HG03571 (cell line): ENCODE results near the gene ZBTB8OS.
A peak's percentile ranks its signal among the peaks of the same experiment; 100 is the strongest.
"Not testable (repeated sequence)": the region's sequence is repeated elsewhere in the genome, so short reads cannot be mapped to it uniquely, and the experiment has no call there.

Source experiments
- ATAC-seq: cut with Tn5 transposase; IDR thresholded peaks from one replicate; pipeline ENCODE4 v1.9.1; 2021; ENCODE audit not compliant: unreplicated experiment

ZBTB8OS gene

DNA sequence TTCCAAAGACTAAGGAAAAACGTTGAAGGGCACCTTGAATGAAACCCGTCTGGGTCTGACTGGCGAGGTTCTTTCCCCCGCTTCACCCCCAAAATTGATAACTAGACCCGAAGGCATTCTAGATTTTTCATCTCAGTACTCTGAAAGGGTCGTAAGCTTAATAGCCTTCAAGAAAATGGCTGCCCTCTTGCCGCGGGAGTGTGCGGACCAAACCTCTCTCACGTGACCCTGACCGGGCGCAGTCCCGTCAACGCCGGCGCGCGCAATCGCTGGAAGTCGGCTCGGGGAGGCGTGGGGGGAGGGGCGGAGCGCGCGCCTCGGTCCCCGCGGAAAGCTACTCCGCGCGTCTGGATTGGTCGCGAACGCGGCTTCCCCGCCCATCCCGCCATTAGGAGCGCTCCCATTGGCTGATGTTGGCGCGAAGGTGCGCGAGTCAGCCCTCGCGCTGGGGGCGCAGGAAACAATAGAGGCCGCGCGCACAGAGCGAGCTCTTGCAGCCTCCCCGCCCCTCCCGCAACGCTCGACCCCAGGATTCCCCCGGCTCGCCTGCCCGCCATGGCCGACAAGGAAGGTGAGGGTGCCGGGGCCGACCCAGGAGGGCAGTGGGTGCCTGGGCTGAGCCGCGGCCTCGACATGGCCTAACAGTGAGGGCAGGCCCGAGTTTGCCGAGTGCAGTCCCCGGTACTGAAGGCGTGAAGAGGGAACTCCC, 556 bp upstream of the ZBTB8OS start, which contains the start of gene RBBP4:
Gene RBBP4 (plus strand): TSS at position 457 of the 709 bp plus-strand sequence. CDS start 99 bp downstream, at position 556.
- ATAC-seq, result peak; percentile 68

DNA sequence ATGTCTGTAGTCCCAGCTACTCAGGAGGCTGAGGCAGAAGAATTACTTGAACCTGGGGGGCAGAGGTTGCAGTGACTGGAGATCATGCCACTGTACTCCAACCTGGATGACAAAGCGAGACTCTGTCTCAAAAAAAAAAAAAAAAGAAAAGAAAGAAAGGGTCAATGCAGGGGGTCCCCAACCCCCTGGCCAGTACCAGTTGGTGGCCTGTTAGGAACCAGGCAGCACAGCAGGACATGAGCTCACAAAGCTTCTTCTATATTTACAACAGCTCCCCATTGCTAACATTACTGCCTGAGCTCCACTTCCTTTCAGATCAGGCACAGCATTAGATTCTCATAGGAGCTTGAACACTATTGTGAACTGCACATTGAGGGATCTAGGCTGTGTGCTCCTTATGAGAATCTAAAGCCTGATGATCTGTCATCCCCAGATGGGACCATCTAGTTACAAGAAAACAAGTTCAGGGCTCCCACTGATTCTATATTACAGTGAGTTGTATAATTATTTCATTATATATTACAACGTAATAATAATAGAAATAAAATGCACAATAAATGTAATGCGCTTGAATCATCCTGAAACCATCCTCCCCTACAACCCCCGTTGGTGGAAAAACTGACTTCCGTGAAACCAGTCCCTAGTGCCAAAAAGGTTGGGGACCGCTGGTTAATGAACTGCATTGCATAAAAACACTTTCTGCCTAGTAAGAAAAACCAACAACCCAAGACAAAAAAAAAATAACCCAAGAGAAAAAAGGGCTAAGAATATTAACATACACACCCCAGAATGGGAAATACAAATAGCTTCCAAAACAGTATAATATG, 2.8 kb downstream of the ZBTB8OS start:
- no peak for ATAC-seq

DNA sequence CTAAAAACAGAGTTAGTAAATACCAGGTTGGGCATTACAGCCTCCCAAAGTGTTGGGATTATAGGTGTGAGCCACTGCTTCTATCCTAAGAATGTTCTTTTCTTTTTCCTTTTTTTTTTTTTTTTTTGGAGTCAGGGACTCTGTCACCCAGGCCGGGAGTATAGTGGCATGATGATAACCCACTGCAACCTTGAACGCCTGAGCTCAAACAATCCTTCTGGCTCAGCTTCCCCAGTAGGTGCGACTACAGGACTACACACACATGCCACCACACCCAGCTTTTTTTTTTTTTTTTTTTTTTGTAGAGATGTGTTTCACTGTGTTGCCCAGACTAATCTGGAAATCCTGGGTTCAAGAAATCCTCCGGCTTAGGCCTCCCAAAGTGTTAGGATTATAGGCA, 5.9 kb downstream of the ZBTB8OS start:
- no peak for ATAC-seq

DNA sequence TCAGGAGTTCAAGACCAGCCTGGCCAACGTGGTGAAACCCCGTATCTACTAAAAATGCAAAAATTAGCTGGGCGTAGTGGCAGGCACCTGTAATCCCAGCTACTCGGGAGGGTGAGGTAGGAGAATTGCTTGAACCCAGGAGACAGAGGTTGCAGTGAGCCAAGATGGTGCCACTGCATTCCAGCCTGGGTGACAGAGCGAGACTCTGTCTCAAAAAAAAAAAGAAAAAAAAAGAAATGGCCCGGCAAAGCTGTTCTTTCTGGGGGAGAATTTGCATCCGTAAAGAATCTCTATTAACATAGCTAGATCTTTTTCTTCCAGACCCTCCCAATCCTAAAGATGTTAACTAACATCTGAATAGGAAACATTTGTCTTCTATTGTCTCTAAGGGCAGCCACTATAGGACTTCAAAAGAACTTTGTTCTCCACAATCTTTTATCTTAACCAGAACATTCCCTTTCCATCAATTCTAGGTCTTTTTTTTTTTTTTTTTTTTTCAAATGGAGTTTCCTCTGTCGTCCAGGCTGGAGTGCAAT, 8.0 kb downstream of the ZBTB8OS start:
- ATAC-seq, result not testable (repeated sequence)

DNA sequence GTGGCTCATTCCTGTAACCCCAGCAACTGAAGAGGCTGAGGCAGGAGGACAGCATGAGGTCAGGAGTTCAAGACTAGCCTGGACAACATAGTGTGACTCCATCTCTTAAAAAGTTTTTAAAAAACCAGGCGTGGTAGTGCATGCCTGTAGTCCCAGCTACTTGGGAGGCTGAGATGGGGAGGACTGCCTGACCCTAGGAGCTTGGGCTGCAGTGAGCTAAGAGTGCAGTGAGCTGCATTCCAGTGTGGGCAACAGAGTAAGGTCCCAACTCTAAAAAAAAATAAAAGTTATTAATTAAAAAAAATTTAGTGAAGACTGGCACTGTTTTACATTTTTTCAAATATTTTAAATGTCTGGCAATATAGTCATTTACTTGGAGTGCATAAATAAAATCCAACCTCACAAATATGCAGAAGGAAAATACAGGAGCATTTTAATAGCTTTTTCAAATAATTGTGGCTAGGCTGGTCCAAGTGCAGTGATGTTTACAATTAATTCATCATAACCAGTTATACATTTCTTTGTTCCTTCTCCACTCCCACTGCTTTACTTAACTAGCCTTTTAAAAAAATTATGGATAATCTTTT, 10.8 kb downstream of the ZBTB8OS start:
- no peak for ATAC-seq

DNA sequence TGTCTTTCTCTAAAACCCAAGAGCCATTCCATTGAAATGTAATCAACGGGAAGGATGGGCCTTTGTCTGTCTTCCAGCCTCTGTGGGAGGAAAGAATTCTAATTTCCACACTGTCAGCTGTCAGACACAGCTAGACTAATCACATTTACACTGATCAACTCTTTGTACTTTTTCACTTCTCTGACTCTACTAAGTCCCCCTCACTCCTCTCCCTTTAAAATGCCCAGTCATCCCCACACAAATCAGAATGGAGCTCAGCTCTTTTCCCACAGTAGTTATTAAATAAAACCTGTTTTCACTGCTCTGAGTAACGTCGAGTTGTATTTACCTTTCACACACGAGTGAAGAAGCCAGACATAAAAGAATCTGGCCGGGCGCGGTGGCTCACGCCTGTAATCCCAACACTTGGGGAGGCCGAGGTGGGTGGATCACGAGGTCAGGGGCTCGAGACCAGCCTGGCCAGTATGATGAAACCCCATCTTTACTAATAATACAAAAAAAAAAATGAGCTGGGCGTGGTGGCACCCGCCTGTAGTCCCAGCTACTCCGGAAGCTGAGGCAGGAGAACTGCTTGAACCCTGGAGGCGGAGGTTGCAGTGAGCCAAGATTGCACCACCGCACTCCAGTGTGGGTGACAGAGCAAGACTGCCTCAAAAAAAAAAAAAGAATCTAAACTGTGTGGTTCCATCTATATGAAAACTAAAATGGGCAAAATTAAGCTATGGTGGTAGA, 13.3 kb downstream of the ZBTB8OS start:
- ATAC-seq, result no peak

DNA sequence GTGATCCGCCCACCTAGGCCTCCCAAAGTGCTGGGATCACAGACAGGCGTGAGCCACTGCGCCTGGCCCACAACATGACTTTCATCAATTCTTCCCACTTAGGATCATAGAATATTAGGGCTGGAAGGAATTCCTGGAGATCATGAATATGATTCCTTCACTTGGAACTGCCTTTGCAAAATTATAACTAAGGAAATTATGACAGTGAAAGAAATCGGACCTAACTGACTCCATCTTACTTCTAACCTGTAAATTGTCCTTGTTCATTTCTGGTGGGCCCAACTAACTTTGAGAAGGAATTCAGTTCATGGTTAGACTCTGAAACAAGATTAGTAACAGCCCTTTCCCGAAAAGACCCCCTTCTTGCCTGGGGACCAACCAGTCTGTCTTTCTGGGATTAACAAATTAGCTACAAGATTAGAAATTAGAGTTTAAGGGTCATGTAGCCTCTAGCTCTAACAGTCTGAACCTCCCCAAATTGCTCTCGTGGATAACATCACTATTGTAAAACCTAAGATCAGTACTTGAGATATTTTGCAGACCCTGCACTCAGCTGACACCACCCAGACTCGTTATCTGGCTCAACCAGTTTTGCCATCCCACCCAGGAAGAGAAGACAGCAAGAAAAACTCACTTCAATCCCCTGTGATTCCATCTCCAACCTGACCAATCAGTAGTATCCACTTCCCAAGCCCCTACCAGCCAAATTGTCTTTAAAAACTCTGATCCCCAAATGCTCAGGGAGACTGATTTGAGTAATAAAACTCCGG, 14.7 kb downstream of the ZBTB8OS start:
- no peak for ATAC-seq

DNA sequence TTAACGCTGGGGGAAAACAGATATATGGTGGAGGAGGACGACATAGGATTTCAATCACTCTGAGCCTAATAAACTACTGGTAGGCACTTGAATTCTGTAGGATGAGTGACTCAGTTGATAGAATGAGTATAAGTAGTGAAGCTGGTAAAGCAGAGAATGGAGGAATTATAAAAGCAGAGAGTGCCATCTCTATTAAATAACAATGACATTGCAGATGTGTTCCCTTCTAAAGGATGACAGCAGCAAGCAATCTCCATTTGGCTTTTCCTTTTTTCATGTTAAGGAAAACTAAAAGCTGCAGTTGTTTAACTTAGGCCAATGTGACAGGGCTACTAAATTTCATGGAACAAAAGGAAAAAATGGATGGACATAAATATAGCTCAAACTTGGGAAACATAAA, 17.5 kb downstream of the ZBTB8OS start:
- no peak for ATAC-seq

DNA sequence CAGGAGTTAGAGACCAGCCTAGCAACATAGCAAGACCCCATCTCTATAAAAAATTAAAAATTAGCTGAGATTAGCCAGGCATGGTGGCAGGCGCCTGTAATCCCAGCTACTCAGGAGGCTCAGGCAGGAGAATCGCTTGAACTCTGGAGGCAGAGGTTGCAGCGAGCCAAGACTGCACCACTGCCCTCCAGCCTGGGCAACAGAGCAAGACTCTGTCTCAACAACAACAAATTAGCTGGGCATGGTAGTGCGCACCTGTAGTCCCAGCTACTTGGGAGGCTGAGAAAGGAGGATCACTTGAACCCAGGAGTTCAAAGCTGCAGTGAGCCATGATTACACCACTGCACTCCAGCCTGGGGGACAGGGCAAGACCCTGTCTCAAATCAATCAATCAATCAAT, 20.2 kb downstream of the ZBTB8OS start:
- not testable (repeated sequence) for ATAC-seq

DNA sequence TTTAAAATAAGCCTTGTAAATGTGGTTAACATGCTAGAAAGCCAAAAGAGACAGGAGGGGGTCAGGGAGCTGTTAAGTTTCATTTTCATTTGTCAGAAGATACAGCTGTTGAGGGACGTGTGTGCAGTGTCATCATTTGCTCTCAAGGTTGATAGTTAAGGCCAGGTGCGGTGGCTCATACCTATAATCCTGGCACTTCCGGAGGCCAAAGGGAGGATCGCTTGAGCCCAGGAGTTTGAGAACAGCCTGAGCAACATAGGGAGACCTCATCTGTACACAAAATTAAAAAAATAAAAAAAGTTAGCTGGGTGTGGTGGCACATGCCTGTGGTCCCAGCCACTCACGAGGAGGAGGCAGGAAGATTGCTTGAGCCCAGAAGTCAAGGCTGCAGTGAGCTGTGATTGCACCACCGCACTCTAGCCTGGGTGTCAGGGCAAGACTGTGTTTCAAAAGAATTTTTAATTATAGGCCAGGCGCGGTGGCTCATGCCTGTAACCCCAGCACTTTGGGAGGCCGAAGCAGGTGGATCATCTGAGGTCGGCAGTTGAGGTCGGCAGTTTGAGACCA, 22.7 kb downstream of the ZBTB8OS start:
- ATAC-seq, result peak; percentile 61

DNA sequence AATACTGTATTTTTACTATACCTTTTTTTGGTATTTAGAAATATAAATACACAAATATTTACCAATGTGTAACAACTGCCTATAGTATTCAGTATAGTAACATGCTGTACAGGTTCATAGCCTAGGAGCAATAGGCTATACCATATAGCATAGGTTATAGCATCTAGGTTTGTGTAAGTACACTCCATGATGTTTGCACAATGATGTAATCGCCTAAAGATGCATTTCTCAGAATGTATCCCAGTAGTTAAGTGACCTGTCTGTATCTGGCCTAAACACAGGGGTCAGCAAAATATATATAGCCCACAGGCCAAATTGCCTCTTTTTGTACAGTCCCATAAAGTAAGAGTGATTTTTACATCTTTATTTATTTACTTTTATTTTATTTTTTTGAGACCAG, 24.2 kb downstream of the ZBTB8OS start:
- no peak for ATAC-seq

DNA sequence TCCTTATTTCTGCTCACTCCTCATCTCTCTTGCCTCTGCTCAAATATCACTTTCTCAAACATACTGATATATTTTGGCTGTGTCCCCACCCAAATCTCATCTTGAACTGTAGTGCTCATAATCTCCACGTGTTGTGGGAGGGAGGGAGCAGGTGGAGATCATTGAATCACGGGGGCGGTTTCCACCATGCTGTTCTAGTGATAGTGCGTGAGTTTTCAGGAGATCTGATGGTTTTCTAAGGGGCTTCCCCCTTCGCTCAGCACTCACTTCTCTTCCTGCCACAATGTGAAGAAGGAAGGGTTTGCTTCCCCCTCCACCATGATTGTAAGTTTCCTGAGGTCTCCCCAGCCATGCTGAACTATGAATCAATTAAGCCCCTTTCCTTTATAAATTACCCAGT, 26.6 kb downstream of the ZBTB8OS start:
- ATAC-seq, result no peak

DNA sequence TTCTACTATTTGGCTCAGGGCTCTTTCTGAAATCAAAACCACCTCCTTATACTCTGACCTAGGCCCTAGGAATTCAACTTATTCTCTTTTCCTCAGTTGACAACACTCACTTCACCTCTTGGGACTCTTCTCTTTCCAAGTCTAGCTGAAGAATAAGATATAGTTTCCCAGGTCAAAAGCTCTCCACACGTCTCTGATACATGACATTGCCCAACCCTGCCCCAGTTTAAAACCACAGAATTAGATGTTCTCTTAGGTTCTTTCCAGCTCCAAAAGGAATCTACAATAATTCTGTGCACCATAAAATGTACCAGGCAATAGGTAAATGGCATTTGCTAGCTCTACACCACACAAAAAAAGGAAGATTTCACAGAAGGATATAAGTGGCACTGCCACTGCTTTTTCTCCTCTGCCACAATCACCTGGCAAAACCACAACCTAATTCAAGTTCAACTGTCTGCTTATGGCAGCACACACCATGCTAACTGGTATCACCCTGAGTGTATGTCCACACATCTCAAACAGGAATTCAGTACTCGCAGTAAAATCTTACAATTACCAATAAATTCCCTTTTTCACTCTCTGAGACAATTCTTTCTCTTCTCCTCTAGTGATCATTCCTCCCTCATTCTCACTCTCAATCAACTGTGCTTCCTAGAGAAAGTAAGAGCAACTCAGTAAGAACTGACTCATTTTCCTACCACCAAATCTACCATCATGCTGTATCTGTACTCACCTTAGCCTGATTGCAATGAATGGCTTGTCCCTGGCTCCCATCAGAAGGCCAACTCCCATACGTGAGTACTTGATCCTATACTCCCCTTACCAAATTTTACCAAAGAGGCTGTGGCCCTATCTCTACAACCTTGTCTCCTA, 27.3 kb downstream of the ZBTB8OS start:
- no peak for ATAC-seq

DNA sequence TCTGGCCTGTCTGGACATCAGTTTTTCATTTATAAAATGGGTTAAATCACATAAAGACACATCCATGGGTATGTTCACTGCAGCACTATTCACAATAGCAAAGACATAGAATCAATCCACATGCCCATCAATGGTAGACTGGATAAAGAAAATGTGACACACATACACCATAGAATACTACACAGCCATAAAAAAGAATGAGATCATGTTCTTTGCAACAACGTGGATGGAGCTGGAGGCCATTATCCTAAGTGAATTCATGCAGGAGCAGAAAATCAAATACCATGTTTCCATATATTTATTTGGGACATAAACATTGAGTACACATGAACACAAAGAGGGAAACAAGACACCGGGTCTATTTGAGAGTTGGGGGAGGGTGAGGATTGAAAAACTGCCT, 28.1 kb downstream of the ZBTB8OS start:
- no peak for ATAC-seq

DNA sequence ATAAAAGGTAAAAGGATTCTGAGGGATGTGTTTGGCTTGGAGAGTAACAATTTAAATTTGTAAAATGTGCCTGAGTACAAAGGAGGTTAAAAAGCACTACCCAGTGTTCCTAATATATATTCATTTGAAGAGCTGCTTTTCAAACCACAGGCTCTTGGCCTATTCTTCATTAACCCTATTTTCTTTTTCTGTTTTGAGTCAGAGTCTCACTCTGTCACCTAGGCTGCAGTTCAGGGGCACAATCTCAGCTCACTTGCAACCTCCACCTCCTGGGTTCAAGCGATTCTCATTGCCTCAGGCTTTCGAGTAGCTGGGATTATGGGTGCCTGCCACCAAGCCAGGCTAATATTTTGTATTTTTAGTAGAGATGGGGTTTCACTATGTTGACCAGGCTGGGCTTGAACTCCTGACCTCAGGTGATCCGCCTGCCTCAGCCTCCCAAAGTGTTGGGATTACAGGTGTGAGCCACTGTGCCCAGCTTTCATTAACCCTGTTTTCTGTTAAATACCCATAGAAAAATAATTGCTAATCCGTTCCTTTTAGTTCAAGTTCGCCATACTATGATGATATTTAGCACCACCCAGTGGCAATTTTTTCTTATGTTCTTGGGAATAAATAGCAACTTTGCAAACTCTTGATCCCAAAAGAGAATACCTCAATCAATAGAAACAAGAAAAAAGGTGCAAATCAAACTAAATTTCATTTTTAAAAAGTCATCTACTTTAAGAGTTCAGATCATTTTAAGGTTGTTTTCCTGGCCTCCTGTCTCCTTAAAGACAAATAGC, 30.5 kb downstream of the ZBTB8OS start:
- peak; percentile 75 for ATAC-seq

DNA sequence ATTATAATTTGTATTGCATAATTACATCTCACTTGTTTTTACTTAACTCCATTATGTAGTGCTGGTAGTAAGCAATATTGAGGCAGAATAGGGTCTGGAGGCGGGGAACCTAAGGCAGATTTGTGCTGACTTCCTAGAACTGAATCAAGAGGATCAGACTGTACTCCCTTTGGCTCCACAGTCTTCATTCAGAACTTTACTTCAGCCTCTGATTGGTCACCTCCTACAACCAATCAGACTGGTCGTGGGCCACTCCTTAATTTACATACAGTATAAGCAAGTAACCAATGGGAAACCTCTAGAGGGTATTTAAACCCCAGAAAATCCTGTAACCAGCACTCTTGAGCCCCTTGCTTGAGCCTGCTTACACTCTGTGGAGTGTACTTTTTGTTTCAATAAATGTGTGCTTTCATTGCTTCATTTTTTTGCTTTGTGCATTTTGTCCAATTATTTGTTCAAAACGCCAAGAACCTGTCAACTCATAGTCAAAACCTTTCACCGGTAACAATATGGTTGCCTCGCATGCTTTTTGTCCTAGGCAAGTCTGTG, 31.6 kb downstream of the ZBTB8OS start:
- ATAC-seq, result no peak

DNA sequence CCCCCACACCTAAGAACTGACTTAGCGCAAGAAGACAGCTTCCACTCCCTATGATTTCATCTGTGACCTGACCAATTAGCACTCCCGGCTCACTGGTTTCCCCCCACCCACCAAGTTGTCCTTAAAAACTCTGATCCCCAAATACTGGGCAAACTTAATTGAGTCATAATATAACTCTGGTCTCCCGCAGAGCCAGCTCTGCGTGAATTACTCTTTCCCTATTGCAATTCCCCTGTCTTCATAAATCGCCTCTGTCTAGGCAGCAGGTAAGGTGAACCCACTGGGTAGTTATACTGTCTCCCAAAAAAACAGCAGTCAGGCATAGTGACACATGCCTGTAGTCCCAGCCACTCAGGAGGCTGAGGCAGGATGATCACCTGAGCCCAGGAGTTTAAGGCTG, 36.9 kb downstream of the ZBTB8OS start:
- ATAC-seq, result no peak
